ENCODE data around the gene ZMAT5.

ZMAT5 gene

DNA sequence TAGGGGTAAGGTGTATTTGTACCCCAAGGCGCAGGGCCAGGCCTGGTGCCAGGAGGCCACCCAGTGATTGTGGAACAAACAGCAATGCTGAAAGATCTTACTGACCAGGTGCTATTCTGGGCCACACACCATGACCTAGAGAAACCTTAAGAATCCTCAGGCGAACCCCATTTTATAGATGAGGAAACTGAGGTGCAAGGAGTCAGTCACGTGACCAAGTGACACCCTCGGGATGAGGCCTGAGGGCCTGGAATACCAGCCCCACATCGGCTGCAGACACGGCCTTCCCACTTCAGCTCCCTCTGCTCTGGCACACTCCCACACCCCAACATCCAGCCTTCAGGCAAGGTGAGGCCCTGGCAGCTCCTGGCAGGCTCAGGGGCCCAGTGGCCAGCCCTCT, 33.9 kb downstream of the ZMAT5 start:
- ChIA-PET CTCF (interaction anchor here (0.6 kb wide), 1 partner anchor 272 kb away, joined by 3 read pairs; no protein-coding TSS in a partner anchor), POLR2A (no interaction called here)
- H3K4me3 ChIP-seq (ENCODE audit: low read depth, low read length) = no peak overlapping the region

GRCh38 chr22:29731058-29731850, 35.6 kb downstream of the ZMAT5 start:
- POLR2A ChIA-PET = no interaction called here
- no peak overlapping the region for H3K27ac ChIP-seq (ENCODE audit: extremely low read depth, low read depth, low read length)
- peaks cover 0 to 3% of the 10 kb centered on the region in 2 experiments; a peak in 1 of 3 replicates for H3K36me3 ChIP-seq (ENCODE audit: control insufficient read depth in 2 of 2, insufficient read depth in 1 of 2, low read length in 2 of 2)
- CTCF ChIA-PET = no interaction called here
- peaks cover 6% of the 10 kb centered on the region; the same call in 1 of the 2 replicates for H3K4me1 ChIP-seq (ENCODE audit: control insufficient read depth, insufficient read depth, low read length)
- TF ChIP-seq ZNF785 (tag by site-specific recombination; IDR thresholded peaks at IDR 0.05) = no peak
- no peak for TF ChIP-seq ZNF548 (tag by site-specific recombination; IDR thresholded peaks at IDR 0.05)
- TF ChIP-seq ZBTB44 (tag by site-specific recombination; IDR thresholded peaks at IDR 0.05) = no peak
- TF ChIP-seq ZNF433 (tag by site-specific recombination; IDR thresholded peaks at IDR 0.05; ENCODE audit: low read depth) = no peak
- TF ChIP-seq MZF1 (tag by site-specific recombination; IDR thresholded peaks at IDR 0.05; ENCODE audit: borderline replicate concordance) = peak; percentile 73; the same call in 1 of the 2 replicates
- TF ChIP-seq GLIS2 (tag by site-specific recombination; IDR thresholded peaks at IDR 0.05) = 0 out of 2 replicates have a peak, but pooled peaks have one; percentile 26
- no peak for TF ChIP-seq ZIC2 (tag by site-specific recombination; IDR thresholded peaks at IDR 0.05)
- TF ChIP-seq FEZF1 (tag by site-specific recombination; IDR thresholded peaks at IDR 0.05) = no peak
- TF ChIP-seq ZNF510 (tag by site-specific recombination; IDR thresholded peaks at IDR 0.05; ENCODE audit: insufficient replicate concordance) = no peak
- TF ChIP-seq ZBTB17 (tag by site-specific recombination; IDR thresholded peaks at IDR 0.05) = no peak
- TF ChIP-seq, protein P1, sequence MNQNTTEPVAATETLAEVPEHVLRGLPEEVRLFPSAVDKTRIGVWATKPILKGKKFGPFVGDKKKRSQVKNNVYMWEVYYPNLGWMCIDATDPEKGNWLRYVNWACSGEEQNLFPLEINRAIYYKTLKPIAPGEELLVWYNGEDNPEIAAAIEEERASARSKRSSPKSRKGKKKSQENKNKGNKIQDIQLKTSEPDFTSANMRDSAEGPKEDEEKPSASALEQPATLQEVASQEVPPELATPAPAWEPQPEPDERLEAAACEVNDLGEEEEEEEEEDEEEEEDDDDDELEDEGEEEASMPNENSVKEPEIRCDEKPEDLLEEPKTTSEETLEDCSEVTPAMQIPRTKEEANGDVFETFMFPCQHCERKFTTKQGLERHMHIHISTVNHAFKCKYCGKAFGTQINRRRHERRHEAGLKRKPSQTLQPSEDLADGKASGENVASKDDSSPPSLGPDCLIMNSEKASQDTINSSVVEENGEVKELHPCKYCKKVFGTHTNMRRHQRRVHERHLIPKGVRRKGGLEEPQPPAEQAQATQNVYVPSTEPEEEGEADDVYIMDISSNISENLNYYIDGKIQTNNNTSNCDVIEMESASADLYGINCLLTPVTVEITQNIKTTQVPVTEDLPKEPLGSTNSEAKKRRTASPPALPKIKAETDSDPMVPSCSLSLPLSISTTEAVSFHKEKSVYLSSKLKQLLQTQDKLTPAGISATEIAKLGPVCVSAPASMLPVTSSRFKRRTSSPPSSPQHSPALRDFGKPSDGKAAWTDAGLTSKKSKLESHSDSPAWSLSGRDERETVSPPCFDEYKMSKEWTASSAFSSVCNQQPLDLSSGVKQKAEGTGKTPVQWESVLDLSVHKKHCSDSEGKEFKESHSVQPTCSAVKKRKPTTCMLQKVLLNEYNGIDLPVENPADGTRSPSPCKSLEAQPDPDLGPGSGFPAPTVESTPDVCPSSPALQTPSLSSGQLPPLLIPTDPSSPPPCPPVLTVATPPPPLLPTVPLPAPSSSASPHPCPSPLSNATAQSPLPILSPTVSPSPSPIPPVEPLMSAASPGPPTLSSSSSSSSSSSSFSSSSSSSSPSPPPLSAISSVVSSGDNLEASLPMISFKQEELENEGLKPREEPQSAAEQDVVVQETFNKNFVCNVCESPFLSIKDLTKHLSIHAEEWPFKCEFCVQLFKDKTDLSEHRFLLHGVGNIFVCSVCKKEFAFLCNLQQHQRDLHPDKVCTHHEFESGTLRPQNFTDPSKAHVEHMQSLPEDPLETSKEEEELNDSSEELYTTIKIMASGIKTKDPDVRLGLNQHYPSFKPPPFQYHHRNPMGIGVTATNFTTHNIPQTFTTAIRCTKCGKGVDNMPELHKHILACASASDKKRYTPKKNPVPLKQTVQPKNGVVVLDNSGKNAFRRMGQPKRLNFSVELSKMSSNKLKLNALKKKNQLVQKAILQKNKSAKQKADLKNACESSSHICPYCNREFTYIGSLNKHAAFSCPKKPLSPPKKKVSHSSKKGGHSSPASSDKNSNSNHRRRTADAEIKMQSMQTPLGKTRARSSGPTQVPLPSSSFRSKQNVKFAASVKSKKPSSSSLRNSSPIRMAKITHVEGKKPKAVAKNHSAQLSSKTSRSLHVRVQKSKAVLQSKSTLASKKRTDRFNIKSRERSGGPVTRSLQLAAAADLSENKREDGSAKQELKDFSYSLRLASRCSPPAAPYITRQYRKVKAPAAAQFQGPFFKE (tag by site-specific recombination; IDR thresholded peaks at IDR 0.05; ENCODE audit: borderline replicate concordance) = no peak
- H3K9me3 ChIP-seq (ENCODE audit: control insufficient read depth, insufficient read depth, low read depth, low read length) = no peaks in the 10 kb centered on the region
- H3K4me3 ChIP-seq (ENCODE audit: low read depth, low read length) = no peak overlapping the region

More for the DNA sequence above, 33.9 kb downstream of the ZMAT5 start:
- H3K27ac ChIP-seq (ENCODE audit: extremely low read depth, low read depth, low read length) = no peak overlapping the region
- peaks cover 6% of the 10 kb centered on the region; the same call in 1 of the 2 replicates for H3K4me1 ChIP-seq (ENCODE audit: control insufficient read depth, insufficient read depth, low read length)
- TF ChIP-seq TRIM28 (IDR thresholded peaks at IDR 0.05; ENCODE audit: borderline replicate concordance, low read length) (no peak), ZFHX2 (tag by site-specific recombination; conservative IDR thresholded peaks at IDR 0.05) (0 out of 2 replicates have a peak, but pooled peaks have one; percentile 16)
- H3K36me3 ChIP-seq (ENCODE audit: control insufficient read depth in 2 of 2, insufficient read depth in 1 of 2, low read length in 2 of 2) = peaks cover 0 to 3% of the 10 kb centered on the region in 2 experiments; a peak in 1 of 3 replicates
- no peaks in the 10 kb centered on the region for H3K9me3 ChIP-seq (ENCODE audit: control insufficient read depth, insufficient read depth, low read depth, low read length)

- H3K9me3 ChIP-seq (ENCODE audit: control insufficient read depth, insufficient read depth, low read depth, low read length) = no peaks in the 10 kb centered on the region
- H3K4me3 ChIP-seq (ENCODE audit: low read depth, low read length) = no peak overlapping the region
- TF ChIP-seq ZNF626 (tag by site-specific recombination; IDR thresholded peaks at IDR 0.05) = no peak
- H3K4me1 ChIP-seq (ENCODE audit: control insufficient read depth, insufficient read depth, low read length) = peaks cover 6% of the 10 kb centered on the region; the same call in 1 of the 2 replicates
- CTCF ChIA-PET = no interaction called here
- peaks cover 0 to 3% of the 10 kb centered on the region in 2 experiments; a peak in 1 of 3 replicates for H3K36me3 ChIP-seq (ENCODE audit: control insufficient read depth in 2 of 2, insufficient read depth in 1 of 2, low read length in 2 of 2)
- POLR2A ChIA-PET = no interaction called here
- no peak overlapping the region for H3K27ac ChIP-seq (ENCODE audit: extremely low read depth, low read depth, low read length)
Measured at GRCh38 chr22:29729161-29729560, 37.6 kb downstream of the ZMAT5 start.

Data from HEK293 (cell line).